ENCODE data around the gene ALS2CL. TPM values are rescaled to one million over a fixed set of nuclear protein-coding genes. Genes with fewer than 3 reads are reported as not detected.

Gene ALS2CL
- total and polyA plus RNA-seq, 8 donors: 7.8 to 61.1 (median 14.2) TPM

- intact Hi-C loops (cut with DNase I): no loop called here
- DNase-seq (no peak), FAIRE-seq (no peak), ATAC-seq (no peak)
- H3K9me3 ChIP-seq: no peaks in the 10 kb centered on the region
- no peak for TF ChIP-seq CTCF (IDR thresholded peaks at IDR 0.05)
- WGBS, 2 donors: 87 to 88% methylated on average over 3 of the region's 3 CpGs
- H3K27ac ChIP-seq: no peak overlapping the region
- H3K27me3 ChIP-seq: no peaks in the 10 kb centered on the region
- H3K4me1 ChIP-seq: no peaks in the 10 kb centered on the region
- no peak overlapping the region for H3K4me3 ChIP-seq
- H3K36me3 ChIP-seq: no peaks in the 10 kb centered on the region
These were observed 44.0 kb downstream of the ALS2CL start for GRCh38 chr3:46649436-46649835.

- no peak for ATAC-seq
- H3K4me3 ChIP-seq: no peak overlapping the region
- no peaks in the 10 kb centered on the region for H3K9me3 ChIP-seq
- no peaks in the 10 kb centered on the region for H3K36me3 ChIP-seq
- intact Hi-C loops (cut with DNase I): no loop called here
- H3K4me1 ChIP-seq: no peaks in the 10 kb centered on the region
- FAIRE-seq: no peak
- 52 to 89% methylated on average over 2 of the region's 2 CpGs for WGBS, 2 donors
- no peak for DNase-seq
- no peak overlapping the region for H3K27ac ChIP-seq
- TF ChIP-seq CTCF (IDR thresholded peaks at IDR 0.05): no peak
- no peaks in the 10 kb centered on the region for H3K27me3 ChIP-seq
These were observed 45.4 kb downstream of the ALS2CL start for GRCh38 chr3:46648096-46648495.

- WGBS, 2 donors: 50 to 52% methylated on average over 6 of the region's 6 CpGs
- H3K36me3 ChIP-seq: no peaks in the 10 kb centered on the region
- no peaks in the 10 kb centered on the region for H3K27me3 ChIP-seq
- no peak for DNase-seq
- no peak overlapping the region for H3K27ac ChIP-seq
- FAIRE-seq: no peak
- no peak for TF ChIP-seq CTCF (IDR thresholded peaks at IDR 0.05)
- H3K4me1 ChIP-seq: no peaks in the 10 kb centered on the region
- no peak for ATAC-seq
- no peak overlapping the region for H3K4me3 ChIP-seq
- H3K9me3 ChIP-seq: no peaks in the 10 kb centered on the region
- intact Hi-C loops (cut with DNase I): no loop called here
These were observed 46.8 kb downstream of the ALS2CL start for GRCh38 chr3:46646700-46647099.

GRCh38 chr3:46643701-46644100 is 49.8 kb downstream of the ALS2CL start:
- Histone ChIP-seq H3K4me1 (no peaks in the 10 kb centered on the region), H3K4me3 (no peak overlapping the region), H3K27me3 (no peaks in the 10 kb centered on the region), H3K9me3 (no peaks in the 10 kb centered on the region), H3K36me3 (no peaks in the 10 kb centered on the region), H3K27ac (no peak overlapping the region)
- 67 to 80% methylated on average over 1 of the region's 1 CpG for WGBS, 2 donors
- ATAC-seq (no peak), DNase-seq (no peak), FAIRE-seq (no peak)
- TF ChIP-seq CTCF (IDR thresholded peaks at IDR 0.05): no peak
- intact Hi-C loops (cut with DNase I): no loop called here

GRCh38 chr3:46642971-46643370 is 50.5 kb downstream of the ALS2CL start:
- Histone ChIP-seq H3K27me3 (no peaks in the 10 kb centered on the region), H3K36me3 (no peaks in the 10 kb centered on the region), H3K27ac (no peak overlapping the region), H3K4me1 (no peaks in the 10 kb centered on the region), H3K9me3 (no peaks in the 10 kb centered on the region), H3K4me3 (no peak overlapping the region)
- 79 to 81% methylated on average over 6 of the region's 6 CpGs for WGBS, 2 donors
- intact Hi-C loops (cut with DNase I): no loop called here
- no peak for ATAC-seq
- FAIRE-seq: no peak
- no peak for TF ChIP-seq CTCF (IDR thresholded peaks at IDR 0.05)
- DNase-seq: no peak

Measured in pancreas (tissue), 10 donors.